HG03575 (cell line): ENCODE data around the gene HSD17B7.
"Not testable (repeated sequence)": the region's sequence is repeated elsewhere in the genome, so short reads cannot be mapped to it uniquely, and the experiment has no call there.

Experiments
- ATAC-seq: cut with Tn5 transposase; IDR thresholded peaks from one replicate; pipeline ENCODE4 v1.9.1; 2021; ENCODE audit not compliant: unreplicated experiment, insufficient number of reproducible peaks, low FRiP score; ENCODE audit errors: extremely low read depth

The HSD17B7 gene, protein sequence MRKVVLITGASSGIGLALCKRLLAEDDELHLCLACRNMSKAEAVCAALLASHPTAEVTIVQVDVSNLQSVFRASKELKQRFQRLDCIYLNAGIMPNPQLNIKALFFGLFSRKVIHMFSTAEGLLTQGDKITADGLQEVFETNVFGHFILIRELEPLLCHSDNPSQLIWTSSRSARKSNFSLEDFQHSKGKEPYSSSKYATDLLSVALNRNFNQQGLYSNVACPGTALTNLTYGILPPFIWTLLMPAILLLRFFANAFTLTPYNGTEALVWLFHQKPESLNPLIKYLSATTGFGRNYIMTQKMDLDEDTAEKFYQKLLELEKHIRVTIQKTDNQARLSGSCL

GRCh38 chr1:162790303-162790984 lies at the start of gene HSD17B7:
HSD17B7 (plus strand) TSS chr1:162790702; CDS start chr1:162790801, 99 bp downstream.
- peak; percentile 98 for ATAC-seq

- no peak for ATAC-seq
Observed at GRCh38 chr1:162740755-162741154, 49.7 kb upstream of the HSD17B7 start.

DNA sequence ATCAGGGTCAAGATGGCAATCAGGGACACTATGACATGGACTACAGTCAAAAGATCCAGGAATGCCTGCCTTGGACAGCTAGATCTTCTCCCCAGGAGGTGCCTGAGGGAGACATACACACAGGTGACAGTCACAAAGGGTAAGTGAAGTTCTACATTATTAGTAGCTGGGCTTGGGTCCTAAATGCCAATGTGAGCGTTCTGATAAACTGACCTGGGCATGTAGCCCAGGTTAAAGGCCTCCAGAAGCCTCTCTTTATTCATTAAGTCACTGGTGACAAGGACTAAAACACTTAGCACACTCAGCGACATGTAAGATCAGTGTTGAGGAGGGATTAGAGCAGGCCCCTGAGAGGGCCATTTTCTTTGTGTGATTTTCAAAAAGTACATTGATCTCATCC lies 48.9 kb upstream of the HSD17B7 start:
- ATAC-seq = no peak

GRCh38 chr1:162746264-162746942 lies 44.1 kb upstream of the HSD17B7 start:
- not testable (repeated sequence) for ATAC-seq

- ATAC-seq = no peak
Observed at GRCh38 chr1:162753001-162753658, 37.4 kb upstream of the HSD17B7 start.

DNA sequence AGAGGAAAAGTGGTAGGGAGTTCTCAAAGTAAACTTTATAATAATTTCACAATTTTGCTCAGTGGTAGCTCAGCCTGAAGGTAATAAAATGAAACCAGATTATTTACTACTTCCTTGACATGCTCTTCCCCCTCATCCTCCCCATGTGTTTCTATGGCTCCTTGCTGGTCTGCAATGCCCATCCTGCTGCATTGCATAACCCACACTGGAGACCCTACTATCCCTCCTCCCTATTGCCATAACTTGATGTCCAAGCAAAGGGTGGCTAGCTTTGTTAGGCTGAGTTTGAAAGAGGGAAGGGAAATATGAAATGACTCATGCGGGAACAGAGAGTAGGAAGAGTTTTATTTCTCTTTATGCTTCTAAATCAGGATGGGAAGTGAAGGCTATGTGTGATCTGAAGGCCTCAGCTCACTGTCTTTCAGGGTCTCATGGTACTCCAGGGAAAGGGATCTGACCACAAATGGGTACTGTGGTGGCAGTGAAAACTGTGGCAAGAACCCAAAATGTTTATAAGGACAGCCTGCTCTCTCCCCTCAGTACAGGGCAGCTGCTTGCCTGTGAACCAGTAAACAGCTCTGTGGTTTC lies 36.4 kb upstream of the HSD17B7 start:
- ATAC-seq = no peak

GRCh38 chr1:162755306-162755705 lies 35.2 kb upstream of the HSD17B7 start:
- ATAC-seq = no peak

DNA sequence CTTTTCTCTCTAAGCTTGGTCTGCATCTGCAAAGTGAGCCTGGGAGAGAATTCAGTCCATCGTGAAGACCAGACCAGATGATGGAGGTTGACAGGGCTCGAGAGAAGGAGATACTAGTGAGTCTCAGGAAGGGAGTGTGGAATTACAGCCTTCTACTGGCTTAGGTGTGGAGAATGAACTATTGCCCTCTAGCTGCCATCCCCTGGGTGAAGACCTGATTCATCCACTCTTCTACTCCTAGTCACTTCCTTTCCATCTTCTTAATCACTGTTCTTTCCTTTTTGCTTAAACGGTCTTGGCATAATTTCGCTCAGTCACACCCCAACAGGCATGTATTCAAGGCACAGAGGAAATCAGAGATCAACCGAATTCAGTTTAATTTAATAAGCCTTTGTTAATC lies 34.0 kb upstream of the HSD17B7 start:
- no peak for ATAC-seq

- no peak for ATAC-seq
Observed at GRCh38 chr1:162757476-162757875, 33.0 kb upstream of the HSD17B7 start.

DNA sequence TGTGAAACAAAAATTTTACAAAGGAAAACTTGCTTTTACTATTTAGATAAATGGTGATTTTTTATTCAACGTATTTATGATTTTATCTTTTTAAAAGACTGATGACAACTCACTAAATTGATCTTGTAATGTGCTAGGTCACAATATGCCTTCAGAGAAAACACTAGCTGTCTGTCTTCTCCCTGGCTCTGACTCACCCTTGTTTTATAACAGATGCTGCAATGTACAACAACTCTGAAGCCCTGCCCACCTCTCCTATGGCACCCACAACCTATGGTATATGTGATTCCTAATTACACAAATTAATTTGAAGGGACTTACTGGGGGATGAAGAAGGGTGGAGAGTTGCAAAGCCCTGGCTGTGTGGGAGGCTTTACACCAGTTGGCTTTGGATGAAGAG lies 24.7 kb upstream of the HSD17B7 start:
- no peak for ATAC-seq

GRCh38 chr1:162772571-162773154 lies 17.8 kb upstream of the HSD17B7 start:
- ATAC-seq = no peak

DNA sequence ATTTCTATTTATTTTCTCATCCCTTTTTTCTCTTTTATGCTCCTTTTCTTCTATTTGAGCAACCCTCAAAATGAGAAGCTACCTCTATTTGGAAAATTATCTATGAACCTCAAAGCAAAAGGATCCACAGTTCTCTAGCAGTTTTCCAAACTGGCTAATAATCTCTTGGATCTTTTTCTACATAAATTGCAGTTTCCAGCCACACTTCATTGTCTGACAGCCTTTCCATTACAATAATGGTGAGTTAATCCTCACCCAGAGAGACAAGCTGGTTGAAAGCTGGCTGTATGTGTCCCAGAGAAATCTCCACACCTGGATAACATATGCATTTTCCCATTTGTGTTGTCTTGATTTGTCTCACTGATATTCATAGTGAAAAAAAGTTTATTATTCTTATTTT lies 16.5 kb upstream of the HSD17B7 start:
- no peak for ATAC-seq

DNA sequence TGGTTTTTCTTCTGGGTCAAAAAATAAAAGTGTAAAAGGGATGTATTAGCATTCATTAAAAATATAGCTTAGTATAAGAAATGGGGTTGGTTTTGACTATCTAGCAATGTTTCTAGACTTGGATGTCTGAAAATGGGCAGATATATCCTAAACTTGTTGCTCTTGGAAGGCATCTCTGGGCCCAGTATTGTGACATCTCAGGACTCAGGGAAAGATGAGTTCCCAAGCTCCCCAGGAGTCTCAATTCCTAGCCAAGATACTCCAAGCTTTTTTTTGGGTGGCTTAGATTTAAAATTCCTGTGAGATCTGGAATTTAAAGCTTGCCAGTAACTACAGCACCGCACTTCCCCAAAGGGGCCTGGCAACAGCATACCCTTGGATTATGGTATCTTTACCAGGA lies 11.5 kb upstream of the HSD17B7 start:
- no peak for ATAC-seq

DNA sequence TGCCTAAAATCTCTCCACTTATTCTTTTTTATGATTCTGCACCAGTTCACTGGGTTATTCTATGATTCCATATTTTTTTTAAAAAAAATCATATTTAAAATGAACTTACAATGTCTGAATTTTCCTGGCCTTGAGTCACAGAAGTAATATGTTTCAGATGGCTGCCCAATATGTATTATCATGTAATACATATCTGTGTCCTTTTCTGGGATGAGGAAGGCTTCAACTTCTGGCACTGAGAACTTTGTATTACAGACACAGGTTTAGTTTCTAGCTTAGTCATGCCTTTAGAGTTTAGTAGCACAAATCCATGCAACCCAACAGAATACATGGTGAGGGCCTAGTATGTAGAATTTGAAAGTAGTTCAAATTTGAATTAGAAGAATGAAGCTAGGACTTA lies 7.8 kb upstream of the HSD17B7 start:
- ATAC-seq = no peak

GRCh38 chr1:162784926-162785325 lies 5.6 kb upstream of the HSD17B7 start:
- not testable (repeated sequence) for ATAC-seq

DNA sequence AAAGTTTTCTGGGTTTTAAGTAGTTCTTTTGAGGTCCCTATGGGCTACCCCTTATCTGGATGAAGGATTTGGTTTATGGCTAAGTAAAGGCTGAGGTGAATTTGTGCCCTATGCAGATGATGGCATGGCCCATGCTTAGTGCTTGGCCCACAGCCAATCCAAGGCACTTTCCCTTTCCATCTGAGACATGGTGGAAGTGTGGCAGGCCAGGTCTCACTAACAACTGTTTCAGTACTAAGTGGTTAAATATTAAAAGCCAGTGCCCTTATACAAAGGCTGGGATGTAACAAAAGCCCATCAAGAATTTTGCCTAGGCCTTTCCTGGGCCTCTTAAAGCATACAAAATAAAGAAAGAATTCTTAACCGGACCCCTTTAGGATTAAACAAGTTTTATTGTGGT lies 1.7 kb upstream of the HSD17B7 start:
- ATAC-seq = not testable (repeated sequence)

DNA sequence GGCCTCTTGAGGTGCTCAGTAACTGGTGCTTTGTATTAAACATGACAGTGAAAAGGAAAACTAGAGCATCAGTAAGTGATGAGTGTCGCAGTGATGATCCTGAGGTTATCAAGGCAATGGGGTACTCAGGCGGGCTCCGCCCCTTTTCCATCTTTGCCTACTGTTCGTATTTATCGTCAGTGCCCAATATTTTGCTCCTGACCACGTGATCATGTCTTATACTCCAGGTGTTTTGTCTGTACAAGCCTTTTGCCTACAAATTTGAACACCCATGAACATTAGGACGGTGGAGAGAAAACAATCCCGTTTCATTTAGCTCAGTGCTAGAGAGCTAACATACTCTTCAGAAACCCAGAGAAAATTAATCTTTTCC lies 469 bp downstream of the HSD17B7 start:
- ATAC-seq = not testable (repeated sequence)

DNA sequence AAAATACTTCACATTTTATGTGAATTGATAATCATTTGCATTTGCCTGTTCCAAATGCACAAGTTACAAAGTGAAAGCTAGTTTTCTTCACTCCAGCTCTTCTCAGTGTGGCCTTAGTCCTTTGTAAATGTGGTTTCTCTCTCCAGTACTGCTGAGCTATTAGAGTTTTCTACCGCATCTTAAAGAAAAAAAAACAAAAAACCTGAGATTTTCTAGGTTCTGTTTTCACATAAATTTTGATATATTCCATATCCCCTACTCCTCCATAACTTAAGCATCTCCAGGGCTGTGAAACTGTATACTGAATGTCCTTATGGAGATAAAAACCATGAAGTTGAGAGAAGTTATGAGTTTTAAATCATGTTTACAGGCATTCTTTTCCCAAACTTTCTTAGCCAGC lies 3.8 kb downstream of the HSD17B7 start:
- not testable (repeated sequence) for ATAC-seq
